ENCODE data around the gene TSFM.

Gene TSFM

DNA sequence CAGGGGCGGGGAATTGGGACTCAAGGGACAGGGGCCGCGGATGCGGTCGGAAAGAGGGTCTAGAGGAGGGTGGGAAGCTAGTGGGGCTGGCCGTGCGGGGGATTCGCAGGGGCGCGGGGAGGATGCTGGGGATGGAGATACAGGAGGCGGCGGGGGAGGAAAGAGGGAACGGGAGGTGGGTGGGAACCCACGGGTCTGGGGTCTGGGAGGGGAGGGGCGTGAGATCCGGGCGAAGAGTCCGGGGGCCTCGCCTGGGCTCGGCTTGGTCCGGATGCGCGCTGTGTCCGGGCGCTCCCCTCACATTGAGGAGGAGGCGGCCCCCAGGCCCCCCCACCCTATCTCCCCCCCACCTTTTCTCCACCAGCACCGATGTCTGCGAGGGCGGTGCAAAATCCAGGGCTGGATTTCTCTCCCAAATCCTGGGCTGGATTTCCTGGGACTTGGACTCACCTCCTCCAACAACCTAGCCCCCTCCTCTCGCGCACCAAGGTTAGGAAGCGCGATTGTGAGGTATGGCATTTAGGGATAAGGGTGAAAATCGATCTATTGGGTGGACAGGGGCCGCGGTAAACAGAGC lies 43.8 kb upstream of the TSFM start, which contains the start of gene AGAP2:
Gene AGAP2, minus strand, starts transcription at position 82 of the 577 bp plus-strand sequence. CDS start 496 bp downstream, outside the sequence.
- Histone ChIP-seq H3K23ac (ENCODE audit: low read depth, low read length, poor library complexity) (peak within 1 kb of the TSS; percentile 53), H3K4ac (ENCODE audit: low read length) (peak within 1 kb of the TSS; percentile 19), H3K27me3 (ENCODE audit: control insufficient read depth in 3 of 3, insufficient read depth in 3 of 3, low read depth in 1 of 3, low read length in 3 of 3) (peaks cover 3 to 77% (median 26%) of the 10 kb centered on the region in 3 experiments), H2BK12ac (ENCODE audit: low read length) (peak within 1 kb of the TSS; percentile 2), H3K36me3 (replicated peaks in 1 of 2; ENCODE audit: control insufficient read depth in 2 of 2, insufficient read depth in 2 of 2, low read length in 2 of 2) (peaks cover 0 to 5% of the 10 kb centered on the region in 2 donors), H2BK5ac (ENCODE audit: low read length) (no peak within 1 kb of the TSS), H3K79me1 (ENCODE audit: low read depth, low read length) (no peaks in the 10 kb centered on the region), H2AK5ac (ENCODE audit: low read depth, low read length) (peak within 1 kb of the TSS; percentile 48), H3K4me2 (ENCODE audit: insufficient read depth, low read length, poor library complexity, severe bottlenecking) (peak within 1 kb of the TSS; percentile 92), H3K4me1 (ENCODE audit: control insufficient read depth in 2 of 2, insufficient read depth in 1 of 2, low read depth in 1 of 2, low read length in 2 of 2) (peaks cover 18 to 34% of the 10 kb centered on the region in 2 donors), H4K91ac (ENCODE audit: low read depth, low read length, poor library complexity) (no peak within 1 kb of the TSS), H4K8ac (ENCODE audit: low read depth, low read length) (peak within 1 kb of the TSS; percentile 68), H3K9ac (ENCODE audit: low read depth, low read length, poor library complexity) (peak within 1 kb of the TSS; percentile 65), H2AFZ (ENCODE audit: low read length) (peak within 1 kb of the TSS; percentile 86), H3K27ac (replicated peaks; ENCODE audit: low read length) (no peak within 1 kb of the TSS), H2BK15ac (ENCODE audit: low read length) (no peak within 1 kb of the TSS), H2BK120ac (ENCODE audit: low read depth, low read length) (peak within 1 kb of the TSS; percentile 27), H3K18ac (ENCODE audit: low read length) (peak within 1 kb of the TSS; percentile 91), H3K9me3 (replicated peaks in 1 of 2; ENCODE audit: control insufficient read depth in 2 of 2, insufficient read depth in 1 of 2, low read depth in 1 of 2, low read length in 2 of 2) (peaks cover 0 to 4% of the 10 kb centered on the region in 2 donors), H3K14ac (ENCODE audit: low read length) (no peak within 1 kb of the TSS), H3K4me3 (ENCODE audit: low read length in 2 of 2) (peak within 1 kb of the TSS; percentile 66 to 81)
- WGBS, 2 donors (ENCODE audit: extremely low coverage in 2 of 2, insufficient read length in 2 of 2, insufficient replicate concordance in 1 of 2), result no CpG with 5 or more reads among the region's 36 CpGs
- no peak for DNase-seq (ENCODE audit: low spot score)

DNA sequence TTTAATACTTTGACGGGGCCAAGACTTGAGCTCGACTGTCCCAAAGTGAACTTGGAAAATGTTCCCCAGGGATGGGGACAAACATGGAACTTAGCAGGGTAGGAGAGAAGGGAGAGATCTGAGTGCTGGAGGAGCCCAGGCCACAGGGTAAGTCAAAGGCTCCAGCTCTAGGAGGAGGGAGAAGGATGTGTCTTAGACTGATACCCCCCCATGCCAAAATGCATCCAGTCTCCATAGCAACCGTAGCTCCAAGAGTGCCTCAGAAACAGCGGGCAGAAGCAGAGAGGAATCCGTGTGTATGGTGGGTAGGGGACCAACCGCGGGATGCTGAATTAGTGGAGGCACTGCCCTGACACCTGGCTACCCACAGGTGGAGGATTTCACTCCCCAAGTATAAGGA lies 43.2 kb upstream of the TSFM start:
- Histone ChIP-seq H4K8ac (ENCODE audit: low read depth, low read length) (peak overlapping the region; percentile 68), H3K36me3 (replicated peaks in 1 of 2; ENCODE audit: control insufficient read depth in 2 of 2, insufficient read depth in 2 of 2, low read length in 2 of 2) (no peaks in the 10 kb centered on the region), H3K4ac (ENCODE audit: low read length) (peak overlapping the region; percentile 19), H2AFZ (ENCODE audit: low read length) (peak overlapping the region; percentile 86), H3K9me3 (replicated peaks in 1 of 2; ENCODE audit: control insufficient read depth in 2 of 2, insufficient read depth in 1 of 2, low read depth in 1 of 2, low read length in 2 of 2) (peaks cover 0 to 4% of the 10 kb centered on the region in 2 donors), H4K91ac (ENCODE audit: low read depth, low read length, poor library complexity) (no peak overlapping the region), H3K27me3 (ENCODE audit: control insufficient read depth in 3 of 3, insufficient read depth in 3 of 3, low read depth in 1 of 3, low read length in 3 of 3) (peaks cover 3 to 71% (median 26%) of the 10 kb centered on the region in 3 experiments), H2BK15ac (ENCODE audit: low read length) (no peak overlapping the region), H2BK5ac (ENCODE audit: low read length) (no peak overlapping the region), H3K4me3 (ENCODE audit: low read length in 2 of 2) (peak overlapping the region in 1 of 2 donors; percentile 66), H3K18ac (ENCODE audit: low read length) (peak overlapping the region; percentile 50), H2AK5ac (ENCODE audit: low read depth, low read length) (peak overlapping the region; percentile 48), H3K4me2 (ENCODE audit: insufficient read depth, low read length, poor library complexity, severe bottlenecking) (no peak overlapping the region), H3K14ac (ENCODE audit: low read length) (no peak overlapping the region), H3K4me1 (ENCODE audit: control insufficient read depth in 2 of 2, insufficient read depth in 1 of 2, low read depth in 1 of 2, low read length in 2 of 2) (peaks cover 18 to 36% of the 10 kb centered on the region in 2 donors), H3K79me1 (ENCODE audit: low read depth, low read length) (no peaks in the 10 kb centered on the region), H3K9ac (ENCODE audit: low read depth, low read length, poor library complexity) (no peak overlapping the region), H3K23ac (ENCODE audit: low read depth, low read length, poor library complexity) (peak overlapping the region; percentile 8), H2BK120ac (ENCODE audit: low read depth, low read length) (peak overlapping the region; percentile 27), H3K27ac (replicated peaks; ENCODE audit: low read length) (no peak overlapping the region), H2BK12ac (ENCODE audit: low read length) (peak overlapping the region; percentile 2)
- WGBS, 2 donors (ENCODE audit: extremely low coverage in 2 of 2, insufficient read length in 2 of 2, insufficient replicate concordance in 1 of 2), result no CpG with 5 or more reads among the region's 7 CpGs
- DNase-seq (ENCODE audit: low spot score), result no peak

DNA sequence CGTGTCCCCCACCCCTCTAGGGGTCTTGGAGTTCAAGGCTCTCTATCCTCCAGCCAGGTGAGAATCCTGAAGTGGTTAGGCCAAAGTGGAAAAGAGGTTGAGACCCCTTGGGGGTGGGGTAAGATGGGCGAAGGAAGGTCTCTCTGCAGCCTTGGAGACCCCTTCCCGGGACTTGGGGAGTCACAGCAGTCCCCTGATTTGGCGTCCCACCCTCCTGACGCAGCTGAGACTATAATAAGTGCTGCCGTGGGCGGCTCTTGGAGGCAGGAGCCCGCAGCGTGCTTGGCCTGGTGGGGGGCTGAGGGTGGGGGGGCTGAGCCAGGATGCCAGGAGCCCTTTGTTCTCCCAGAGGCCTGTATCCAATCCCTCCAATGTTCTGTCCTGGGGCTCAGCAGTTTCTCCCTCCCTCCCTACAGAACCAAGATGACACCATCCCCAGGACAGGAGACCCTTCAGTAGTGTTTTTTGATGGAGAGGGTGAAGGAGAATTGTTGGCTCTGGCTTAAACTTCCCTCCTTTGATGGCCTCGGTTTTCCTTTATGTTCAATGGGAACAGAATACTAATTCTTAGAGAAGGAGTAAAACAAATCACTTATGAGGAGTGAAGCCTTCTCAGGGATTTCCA lies 42.6 kb upstream of the TSFM start:
- H2BK15ac ChIP-seq (ENCODE audit: low read length), result no peak overlapping the region
- H4K8ac ChIP-seq (ENCODE audit: low read depth, low read length), result no peak overlapping the region
- H3K4me2 ChIP-seq (ENCODE audit: insufficient read depth, low read length, poor library complexity, severe bottlenecking), result no peak overlapping the region
- H3K9ac ChIP-seq (ENCODE audit: low read depth, low read length, poor library complexity), result no peak overlapping the region
- H2BK5ac ChIP-seq (ENCODE audit: low read length), result no peak overlapping the region
- no peaks in the 10 kb centered on the region for H3K79me1 ChIP-seq (ENCODE audit: low read depth, low read length)
- peak overlapping the region; percentile 86 for H2AFZ ChIP-seq (ENCODE audit: low read length)
- no peak overlapping the region for H2BK120ac ChIP-seq (ENCODE audit: low read depth, low read length)
- peaks cover 3 to 64% (median 26%) of the 10 kb centered on the region in 3 experiments for H3K27me3 ChIP-seq (ENCODE audit: control insufficient read depth in 3 of 3, insufficient read depth in 3 of 3, low read depth in 1 of 3, low read length in 3 of 3)
- H3K9me3 ChIP-seq (replicated peaks in 1 of 2; ENCODE audit: control insufficient read depth in 2 of 2, insufficient read depth in 1 of 2, low read depth in 1 of 2, low read length in 2 of 2), result peaks cover 0 to 4% of the 10 kb centered on the region in 2 donors
- H4K91ac ChIP-seq (ENCODE audit: low read depth, low read length, poor library complexity), result no peak overlapping the region
- no CpG with 5 or more reads among the region's 10 CpGs for WGBS, 2 donors (ENCODE audit: extremely low coverage in 2 of 2, insufficient read length in 2 of 2, insufficient replicate concordance in 1 of 2)
- no peak overlapping the region for H3K27ac ChIP-seq (replicated peaks; ENCODE audit: low read length)
- no peaks in the 10 kb centered on the region for H3K36me3 ChIP-seq (replicated peaks in 1 of 2; ENCODE audit: control insufficient read depth in 2 of 2, insufficient read depth in 2 of 2, low read length in 2 of 2)
- no peak overlapping the region for H2BK12ac ChIP-seq (ENCODE audit: low read length)
- no peak overlapping the region for H3K4ac ChIP-seq (ENCODE audit: low read length)
- H3K14ac ChIP-seq (ENCODE audit: low read length), result no peak overlapping the region
- H3K4me3 ChIP-seq (ENCODE audit: low read length in 2 of 2), result no peak overlapping the region
- DNase-seq (ENCODE audit: low spot score), result no peak
- H3K18ac ChIP-seq (ENCODE audit: low read length), result no peak overlapping the region
- H2AK5ac ChIP-seq (ENCODE audit: low read depth, low read length), result peak overlapping the region; percentile 20
- H3K4me1 ChIP-seq (ENCODE audit: control insufficient read depth in 2 of 2, insufficient read depth in 1 of 2, low read depth in 1 of 2, low read length in 2 of 2), result peaks cover 18 to 36% of the 10 kb centered on the region in 2 donors
- no peak overlapping the region for H3K23ac ChIP-seq (ENCODE audit: low read depth, low read length, poor library complexity)

All from neuronal stem cell (in vitro differentiated cells).